Common myeloid progenitor, CD34-positive (primary cell): Measurements from ENCODE around the gene RIPK1.

Experiments used
- CTCF ChIA-PET: fragments of 350-600 bp; sonication (Branson Sonifier 250); formaldehyde crosslinking; loops from one replicate; lab custom pipeline; 2021; ENCODE audit warnings: antibody characterized with exemption; lab: Charles Lee
- POLR2A ChIA-PET: fragments of 350-600 bp; sonication (Branson Sonifier 250); formaldehyde crosslinking; loops from one replicate; lab custom pipeline; 2021; ENCODE audit warnings: antibody characterized with exemption; lab: Charles Lee
- DNase-seq, 3 donors: peaks; one replicate each; pipeline versions ENCODE4 v3.0.0 to v3.0.0-alpha.2; 2013
- H3K27ac ChIP-seq, 2 experiments: 1 replicate in 1 of 2; 2 replicates in 1 of 2; pipeline ENCODE4 v1.7.0; 2013; ENCODE audit warnings: inconsistent platforms in 2 of 2, low read length in 2 of 2, mild to moderate bottlenecking in 2 of 2, low read depth in 1 of 2, moderate library complexity in 1 of 2; ENCODE audit not compliant: severe bottlenecking in 2 of 2, insufficient read depth in 1 of 2, poor library complexity in 1 of 2
- H3K27me3 ChIP-seq, 5 experiments: replicated peaks in 2 of 5; 1 replicate in 3 of 5; 2 replicates in 2 of 5; pipeline versions ENCODE4 v1.6.1 to v1.7.0; 2013; ENCODE audit warnings: low read length in 4 of 5, mild to moderate bottlenecking in 2 of 5, moderate library complexity in 2 of 5, inconsistent platforms in 1 of 5; ENCODE audit not compliant: insufficient read depth in 5 of 5, control insufficient read depth in 4 of 5
- H3K36me3 ChIP-seq, 4 experiments: 1 replicate in 2 of 4; 2 replicates in 2 of 4; pipeline versions ENCODE4 v1.6.1 to v1.7.0; 2013; ENCODE audit warnings: low read length in 3 of 4, control low read depth in 1 of 4, mild to moderate bottlenecking in 1 of 4; ENCODE audit not compliant: control insufficient read depth in 4 of 4, insufficient read depth in 4 of 4
- H3K4me1 ChIP-seq, 4 experiments: 1 replicate in 3 of 4; 2 replicates in 1 of 4; pipeline versions ENCODE4 v1.6.1 to v1.7.1; 2013; ENCODE audit warnings: low read length in 3 of 4, mild to moderate bottlenecking in 3 of 4, control low read depth in 1 of 4, inconsistent platforms in 1 of 4, moderate library complexity in 1 of 4; ENCODE audit not compliant: control insufficient read depth in 4 of 4, insufficient read depth in 4 of 4; ENCODE audit errors: control extremely low read depth in 1 of 4
- H3K4me3 ChIP-seq, 7 experiments: 1 replicate in 4 of 7; 2 replicates in 3 of 7; pipeline versions ENCODE4 v1.5.1 to v1.7.0; 2013; ENCODE audit warnings: mild to moderate bottlenecking in 7 of 7, low read length in 6 of 7, moderate library complexity in 6 of 7, inconsistent platforms in 2 of 7, low read depth in 2 of 7, control low read depth in 1 of 7; ENCODE audit not compliant: insufficient read depth in 4 of 7, control insufficient read depth in 1 of 7; ENCODE audit errors: extremely low read depth in 1 of 7
- H3K9me3 ChIP-seq, 5 experiments: 1 replicate in 4 of 5; 2 replicates in 1 of 5; pipeline versions ENCODE4 v1.6.1 to v1.7.1; 2013; ENCODE audit warnings: low read length in 4 of 5, mild to moderate bottlenecking in 2 of 5, inconsistent platforms in 1 of 5, low read depth in 1 of 5, moderate library complexity in 1 of 5; ENCODE audit not compliant: control insufficient read depth in 4 of 5, insufficient read depth in 2 of 5; ENCODE audit errors: control extremely low read depth in 1 of 5
- WGBS: methylation state at CpG from one replicate; pipeline ENCODE4 v1.1.5; 2013; ENCODE audit not compliant: insufficient coverage; 5-methylcytosine and 5-hydroxymethylcytosine counted together

RIPK1 gene

DNA sequence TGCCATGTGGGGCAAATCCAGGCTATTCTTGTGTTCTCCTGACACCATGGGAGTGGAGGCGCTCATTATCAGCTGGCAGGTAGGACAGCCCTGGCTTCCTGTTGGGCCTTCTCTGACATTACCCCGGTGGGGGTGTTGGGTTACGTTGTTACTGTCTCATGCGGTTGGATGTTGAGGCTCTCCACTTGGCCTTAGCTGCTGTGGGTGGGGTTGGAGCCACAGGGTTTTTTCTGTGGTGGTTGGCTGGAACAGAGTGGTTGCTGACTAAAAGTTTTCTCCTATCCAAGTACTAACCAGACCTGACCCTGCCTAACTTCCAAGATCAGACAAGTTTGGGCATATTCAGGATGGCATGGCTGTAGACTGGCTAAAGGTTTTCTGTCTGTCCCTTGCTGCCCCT lies 20.2 kb downstream of the RIPK1 start:
- no peaks in the 10 kb centered on the region for H3K4me1 ChIP-seq
- ChIA-PET CTCF (interaction anchor here (0.9 kb wide), 1 partner anchor 21 kb away, joined by 3 read pairs; no protein-coding TSS in a partner anchor), POLR2A (no interaction called here)
- peaks cover 28 to 59% (median 52%) of the 10 kb centered on the region in 4 experiments for H3K36me3 ChIP-seq
- no peak for DNase-seq
- no CpG with 5 or more reads among the region's 4 CpGs for WGBS
- H3K27me3 ChIP-seq: no peaks in the 10 kb centered on the region
- H3K27ac ChIP-seq: no peak overlapping the region
- no peak overlapping the region for H3K4me3 ChIP-seq
- H3K9me3 ChIP-seq: peaks cover 0 to 2% (median 0%) of the 10 kb centered on the region in 5 experiments

GRCh38 chr6:3088968-3089367 lies 20.7 kb downstream of the RIPK1 start:
- DNase-seq: no peak
- CTCF ChIA-PET: interaction anchor here (0.9 to 1.7 kb wide), 2 partner anchors 13 to 22 kb away, joined by 3 to 4 read pairs; no protein-coding TSS in a partner anchor
- Histone ChIP-seq H3K36me3 (peaks cover 26 to 55% (median 49%) of the 10 kb centered on the region in 4 experiments), H3K9me3 (peaks cover 0 to 2% (median 0%) of the 10 kb centered on the region in 5 experiments), H3K4me1 (no peaks in the 10 kb centered on the region), H3K27me3 (no peaks in the 10 kb centered on the region), H3K4me3 (no peak overlapping the region), H3K27ac (no peak overlapping the region)
- POLR2A ChIA-PET: no interaction called here
- 83% methylated on average over 2 of the region's 4 CpGs for whole genome bisulfite sequencing

DNA sequence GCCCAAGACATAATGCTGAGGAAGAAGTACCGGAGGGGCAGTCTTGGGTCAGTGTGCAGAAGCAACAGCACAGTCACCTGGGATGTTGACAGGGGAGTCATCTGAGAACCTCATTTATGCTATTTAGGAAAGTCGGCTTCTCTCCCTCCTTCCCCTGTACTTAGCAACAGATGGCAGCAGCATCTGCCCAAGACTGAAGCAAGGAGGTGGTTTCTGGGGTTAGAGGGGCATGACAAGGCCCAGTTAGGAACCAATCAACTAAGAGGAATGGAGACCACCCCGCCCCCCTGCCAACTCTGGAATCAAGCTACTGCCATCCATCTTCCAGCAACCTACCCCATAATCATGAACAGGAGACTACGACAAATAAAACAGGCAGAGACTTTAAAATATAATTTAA lies 21.7 kb downstream of the RIPK1 start:
- peaks cover 21 to 54% (median 44%) of the 10 kb centered on the region in 4 experiments for H3K36me3 ChIP-seq
- ChIA-PET CTCF (interaction anchor here (1.7 kb wide), 1 partner anchor 14 kb away, joined by 4 read pairs; no protein-coding TSS in a partner anchor), POLR2A (no interaction called here)
- no peaks in the 10 kb centered on the region for H3K4me1 ChIP-seq
- peak in 1 of 3 donors; percentile 13 for DNase-seq
- H3K27ac ChIP-seq: no peak overlapping the region
- H3K27me3 ChIP-seq: no peaks in the 10 kb centered on the region
- no peak overlapping the region for H3K4me3 ChIP-seq
- WGBS: 88% methylated on average over 1 of the region's 4 CpGs
- peaks cover 0 to 2% (median 0%) of the 10 kb centered on the region in 5 experiments for H3K9me3 ChIP-seq

GRCh38 chr6:3094815-3095214 lies 26.5 kb downstream of the RIPK1 start:
- WGBS: 100% methylated on average over 1 of the region's 2 CpGs
- Histone ChIP-seq H3K36me3 (peaks cover 10 to 57% (median 23%) of the 10 kb centered on the region in 4 experiments), H3K27ac (no peak overlapping the region), H3K4me3 (no peak overlapping the region), H3K4me1 (no peaks in the 10 kb centered on the region), H3K27me3 (no peaks in the 10 kb centered on the region), H3K9me3 (peaks cover 0 to 2% (median 0%) of the 10 kb centered on the region in 5 experiments)
- CTCF ChIA-PET: interaction anchor here (1.4 kb wide), 1 partner anchor 11 kb away, joined by 3 read pairs; no protein-coding TSS in a partner anchor
- DNase-seq: no peak
- POLR2A ChIA-PET: no interaction called here

DNA sequence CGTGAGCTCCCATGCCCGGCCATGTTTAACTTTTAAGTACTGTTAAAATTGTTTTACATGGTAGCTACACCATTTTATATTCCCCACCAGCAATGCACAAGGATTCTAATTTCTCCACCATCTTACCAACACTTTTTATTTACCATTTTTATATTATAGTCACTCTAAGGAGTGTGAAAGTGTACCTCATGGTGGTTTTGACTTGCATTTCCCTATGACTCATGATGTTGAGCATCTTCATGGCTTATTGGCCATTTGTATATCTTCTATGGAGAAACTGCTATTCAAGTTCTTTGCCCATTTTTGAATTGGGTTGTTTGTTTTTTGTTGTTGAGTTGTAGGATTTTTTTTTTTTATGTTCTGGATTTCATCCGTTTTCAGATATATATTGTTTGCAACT lies 34.6 kb downstream of the RIPK1 start:
- Histone ChIP-seq H3K9me3 (no peaks in the 10 kb centered on the region), H3K4me1 (no peaks in the 10 kb centered on the region), H3K27me3 (no peaks in the 10 kb centered on the region), H3K4me3 (no peak overlapping the region), H3K36me3 (peaks cover 26 to 67% (median 38%) of the 10 kb centered on the region in 4 experiments), H3K27ac (no peak overlapping the region)
- DNase-seq: no peak
- CTCF ChIA-PET: no interaction called here
- no CpG with 5 or more reads among the region's 3 CpGs for WGBS
- POLR2A ChIA-PET: no interaction called here

DNA sequence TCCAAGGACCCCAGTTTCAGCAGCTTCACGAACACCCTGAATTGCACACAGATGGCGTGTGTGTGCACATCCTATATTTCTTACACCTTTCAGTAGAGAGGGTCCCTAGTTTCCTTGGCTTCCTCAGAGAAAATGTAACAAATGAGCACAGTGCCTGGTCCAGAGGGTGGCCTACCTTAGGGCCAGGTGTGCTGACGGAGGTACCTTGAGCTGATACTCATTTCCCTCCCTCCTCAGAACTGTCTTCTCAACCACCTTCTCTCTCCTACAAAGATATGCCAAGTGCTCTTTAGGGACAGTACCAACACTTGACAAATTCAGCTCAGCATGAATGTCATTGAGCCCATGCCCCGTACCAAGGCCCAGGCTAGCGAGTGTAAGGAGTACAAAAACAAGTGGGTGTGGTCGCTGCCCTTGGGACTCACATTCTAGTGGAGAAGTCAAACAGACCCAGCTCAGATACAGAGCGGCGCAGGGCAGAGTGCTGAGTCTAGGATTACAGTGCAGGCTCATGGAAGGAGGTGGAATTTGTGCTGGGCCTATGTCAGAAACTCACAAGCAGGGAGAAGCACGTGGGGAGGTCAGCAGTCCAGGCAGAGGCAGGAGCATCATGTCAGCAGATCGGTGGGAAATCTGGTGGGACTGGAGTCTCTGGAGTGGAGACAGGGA lies 40.6 kb downstream of the RIPK1 start:
- ChIA-PET CTCF (interaction anchor here (0.7 to 1.8 kb wide), 4 partner anchors 8 to 120 kb away, joined by 3 to 8 read pairs (median 4); no protein-coding TSS in a partner anchor), POLR2A (interaction anchor here (0.5 kb wide), 1 partner anchor 311 kb away, joined by 3 read pairs; no protein-coding TSS in a partner anchor)
- H3K4me1 ChIP-seq: no peaks in the 10 kb centered on the region
- H3K27ac ChIP-seq: no peak overlapping the region
- no peaks in the 10 kb centered on the region for H3K27me3 ChIP-seq
- WGBS: 94% methylated on average over 10 of the region's 10 CpGs
- DNase-seq: no peak
- no peaks in the 10 kb centered on the region for H3K9me3 ChIP-seq
- H3K36me3 ChIP-seq: peaks cover 30 to 86% (median 56%) of the 10 kb centered on the region in 4 experiments
- H3K4me3 ChIP-seq: no peak overlapping the region

DNA sequence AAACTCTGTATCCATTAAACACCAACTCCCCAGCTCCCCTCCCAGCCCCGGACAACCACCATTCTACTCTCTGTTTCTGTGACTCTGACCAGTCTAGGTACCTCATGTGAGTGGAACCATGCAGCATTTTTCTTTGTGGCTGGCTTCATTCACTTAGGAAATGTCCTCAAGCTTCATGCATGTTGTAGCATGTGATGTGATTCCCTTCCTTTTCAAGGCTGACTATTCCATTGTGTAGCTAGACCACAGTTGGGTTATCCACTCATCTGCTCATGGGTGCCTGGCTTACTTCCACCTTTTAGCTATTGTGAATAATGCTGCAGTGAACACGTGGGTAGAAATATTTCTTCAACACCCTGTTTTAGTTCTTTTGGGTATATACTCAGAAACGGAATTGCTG lies 41.5 kb downstream of the RIPK1 start:
- no peaks in the 10 kb centered on the region for H3K9me3 ChIP-seq
- H3K36me3 ChIP-seq: peaks cover 26 to 90% (median 58%) of the 10 kb centered on the region in 4 experiments
- H3K4me3 ChIP-seq: no peak overlapping the region
- no peak for DNase-seq
- H3K27me3 ChIP-seq: no peaks in the 10 kb centered on the region
- CTCF ChIA-PET: interaction anchor here (0.8 kb wide), 1 partner anchor 8 kb away, joined by 4 read pairs; no protein-coding TSS in a partner anchor
- no peaks in the 10 kb centered on the region for H3K4me1 ChIP-seq
- POLR2A ChIA-PET: no interaction called here
- H3K27ac ChIP-seq: no peak overlapping the region
- 100% methylated on average over 1 of the region's 3 CpGs for whole genome bisulfite sequencing
